ENCODE data around the gene DENND4B.

The DENND4B gene

GRCh38 chr1:153939476-153939875 lies 7.0 kb downstream of the DENND4B start:
- no peak for DNase-seq (ENCODE audit: low read depth)
- TF ChIP-seq CTCF (IDR thresholded peaks at IDR 0.05; ENCODE audit: low read depth, low read length, missing control alignments) = no peak
- no peak overlapping the region for H3K4me3 ChIP-seq (ENCODE audit: low read depth, low read length)

GRCh38 chr1:153938996-153939395 lies 7.5 kb downstream of the DENND4B start:
- TF ChIP-seq CTCF (IDR thresholded peaks at IDR 0.05; ENCODE audit: low read depth, low read length, missing control alignments) = no peak
- H3K4me3 ChIP-seq (ENCODE audit: low read depth, low read length) = no peak overlapping the region
- DNase-seq (ENCODE audit: low read depth) = no peak

- DNase-seq (ENCODE audit: low read depth) = no peak
- no peak overlapping the region for H3K4me3 ChIP-seq (ENCODE audit: low read depth, low read length)
- no peak for TF ChIP-seq CTCF (IDR thresholded peaks at IDR 0.05; ENCODE audit: low read depth, low read length, missing control alignments)
Observed at GRCh38 chr1:153937331-153937730, 9.2 kb downstream of the DENND4B start.

GRCh38 chr1:153936011-153936802 lies 10.3 kb downstream of the DENND4B start:
- TF ChIP-seq CTCF (IDR thresholded peaks at IDR 0.05; ENCODE audit: low read depth, low read length, missing control alignments) = no peak
- DNase-seq (ENCODE audit: low read depth) = no peak
- H3K4me3 ChIP-seq (ENCODE audit: low read depth, low read length) = no peak overlapping the region

GRCh38 chr1:153934746-153935145 lies 11.8 kb downstream of the DENND4B start:
- no peak for DNase-seq (ENCODE audit: low read depth)
- TF ChIP-seq CTCF (IDR thresholded peaks at IDR 0.05; ENCODE audit: low read depth, low read length, missing control alignments) = no peak
- no peak overlapping the region for H3K4me3 ChIP-seq (ENCODE audit: low read depth, low read length)

- H3K4me3 ChIP-seq (ENCODE audit: low read depth, low read length) = no peak overlapping the region
- DNase-seq (ENCODE audit: low read depth) = no peak
- no peak for TF ChIP-seq CTCF (IDR thresholded peaks at IDR 0.05; ENCODE audit: low read depth, low read length, missing control alignments)
Observed at GRCh38 chr1:153933955-153934354, 12.6 kb downstream of the DENND4B start.

GRCh38 chr1:153933430-153933829 lies 13.1 kb downstream of the DENND4B start:
- no peak overlapping the region for H3K4me3 ChIP-seq (ENCODE audit: low read depth, low read length)
- no peak for DNase-seq (ENCODE audit: low read depth)
- TF ChIP-seq CTCF (IDR thresholded peaks at IDR 0.05; ENCODE audit: low read depth, low read length, missing control alignments) = no peak

Data from GM12864 (cell line).